ENCODE results near the gene INPP5E.

Gene INPP5E

GRCh38 chr9:136424750-136425362 is 14.8 kb downstream of the INPP5E start:
- Histone ChIP-seq H3K4me1 (ENCODE audit: control insufficient read depth, insufficient read depth, low read length, poor library complexity, severe bottlenecking) (peaks cover 7% of the 10 kb centered on the region), H3K27ac (ENCODE audit: low read depth, low read length, severe bottlenecking) (no peak overlapping the region), H3K4me3 (ENCODE audit: extremely low read depth, insufficient read depth, low read length, poor library complexity, severe bottlenecking) (no peak overlapping the region), H3K9me3 (ENCODE audit: control insufficient read depth, low read length) (no peaks in the 10 kb centered on the region), H3K36me3 (ENCODE audit: control insufficient read depth, insufficient read depth, low read length) (peaks cover 86% of the 10 kb centered on the region)
- 88 to 92% methylated on average over 23 to 27 of the region's 27 CpGs for WGBS, 2 experiments (ENCODE audit: insufficient coverage in 2 of 2)

- Histone ChIP-seq H3K9me3 (ENCODE audit: control insufficient read depth, low read length) (no peaks in the 10 kb centered on the region), H3K4me1 (ENCODE audit: control insufficient read depth, insufficient read depth, low read length, poor library complexity, severe bottlenecking) (peaks cover 7% of the 10 kb centered on the region), H3K36me3 (ENCODE audit: control insufficient read depth, insufficient read depth, low read length) (peaks cover 86% of the 10 kb centered on the region), H3K27ac (ENCODE audit: low read depth, low read length, severe bottlenecking) (no peak overlapping the region), H3K4me3 (ENCODE audit: extremely low read depth, insufficient read depth, low read length, poor library complexity, severe bottlenecking) (no peak overlapping the region)
- 89 to 92% methylated on average over 40 to 43 of the region's 43 CpGs for WGBS, 2 experiments (ENCODE audit: insufficient coverage in 2 of 2)
These were observed 16.1 kb downstream of the INPP5E start for GRCh38 chr9:136423432-136424146.

- H3K36me3 ChIP-seq (ENCODE audit: control insufficient read depth, insufficient read depth, low read length) = peaks cover 86% of the 10 kb centered on the region
- no peak overlapping the region for H3K27ac ChIP-seq (ENCODE audit: low read depth, low read length, severe bottlenecking)
- no peak overlapping the region for H3K4me3 ChIP-seq (ENCODE audit: extremely low read depth, insufficient read depth, low read length, poor library complexity, severe bottlenecking)
- peaks cover 7% of the 10 kb centered on the region for H3K4me1 ChIP-seq (ENCODE audit: control insufficient read depth, insufficient read depth, low read length, poor library complexity, severe bottlenecking)
- no peaks in the 10 kb centered on the region for H3K9me3 ChIP-seq (ENCODE audit: control insufficient read depth, low read length)
- WGBS, 2 experiments (ENCODE audit: insufficient coverage in 2 of 2) = 96 to 98% methylated on average over 17 to 26 of the region's 26 CpGs
These were observed 16.8 kb downstream of the INPP5E start for GRCh38 chr9:136422876-136423275.

- peaks cover 90% of the 10 kb centered on the region for H3K36me3 ChIP-seq (ENCODE audit: control insufficient read depth, insufficient read depth, low read length)
These were observed 17.9 kb downstream of the INPP5E start for GRCh38 chr9:136421791-136422190.

GRCh38 chr9:136419092-136419420 is 20.6 kb downstream of the INPP5E start:
- no peak overlapping the region for H3K27ac ChIP-seq (ENCODE audit: low read depth, low read length, severe bottlenecking)
- 96 to 97% methylated on average over 10 to 11 of the region's 12 CpGs for WGBS, 2 experiments (ENCODE audit: insufficient coverage in 2 of 2)
- no peak overlapping the region for H3K4me3 ChIP-seq (ENCODE audit: extremely low read depth, insufficient read depth, low read length, poor library complexity, severe bottlenecking)
- peaks cover 96% of the 10 kb centered on the region for H3K36me3 ChIP-seq (ENCODE audit: control insufficient read depth, insufficient read depth, low read length)
- no peaks in the 10 kb centered on the region for H3K9me3 ChIP-seq (ENCODE audit: control insufficient read depth, low read length)
- H3K4me1 ChIP-seq (ENCODE audit: control insufficient read depth, insufficient read depth, low read length, poor library complexity, severe bottlenecking) = peaks cover 7% of the 10 kb centered on the region

More at GRCh38 chr9:136421791-136422190, 17.9 kb downstream of the INPP5E start:
- 90 to 94% methylated on average over 21 of the region's 21 CpGs for WGBS, 2 experiments (ENCODE audit: insufficient coverage in 2 of 2)
- Histone ChIP-seq H3K9me3 (ENCODE audit: control insufficient read depth, low read length) (no peaks in the 10 kb centered on the region), H3K4me1 (ENCODE audit: control insufficient read depth, insufficient read depth, low read length, poor library complexity, severe bottlenecking) (peaks cover 7% of the 10 kb centered on the region), H3K4me3 (ENCODE audit: extremely low read depth, insufficient read depth, low read length, poor library complexity, severe bottlenecking) (no peak overlapping the region), H3K27ac (ENCODE audit: low read depth, low read length, severe bottlenecking) (no peak overlapping the region)

GRCh38 chr9:136418182-136419091 is 21.2 kb downstream of the INPP5E start:
- Histone ChIP-seq H3K4me1 (ENCODE audit: control insufficient read depth, insufficient read depth, low read length, poor library complexity, severe bottlenecking) (peaks cover 7% of the 10 kb centered on the region), H3K27ac (ENCODE audit: low read depth, low read length, severe bottlenecking) (no peak overlapping the region)

GRCh38 chr9:136416914-136417313 is 22.7 kb downstream of the INPP5E start:
- peaks cover 95% of the 10 kb centered on the region for H3K36me3 ChIP-seq (ENCODE audit: control insufficient read depth, insufficient read depth, low read length)

More at GRCh38 chr9:136418182-136419091, 21.2 kb downstream of the INPP5E start:
- 95 to 96% methylated on average over 47 to 48 of the region's 48 CpGs for WGBS, 2 experiments (ENCODE audit: insufficient coverage in 2 of 2)
- H3K36me3 ChIP-seq (ENCODE audit: control insufficient read depth, insufficient read depth, low read length) = peaks cover 96% of the 10 kb centered on the region
- H3K9me3 ChIP-seq (ENCODE audit: control insufficient read depth, low read length) = no peaks in the 10 kb centered on the region
- H3K4me3 ChIP-seq (ENCODE audit: extremely low read depth, insufficient read depth, low read length, poor library complexity, severe bottlenecking) = no peak overlapping the region

GRCh38 chr9:136416427-136416826 is 23.2 kb downstream of the INPP5E start:
- peaks cover 94% of the 10 kb centered on the region for H3K36me3 ChIP-seq (ENCODE audit: control insufficient read depth, insufficient read depth, low read length)

More at GRCh38 chr9:136416914-136417313, 22.7 kb downstream of the INPP5E start:
- H3K27ac ChIP-seq (ENCODE audit: low read depth, low read length, severe bottlenecking) = no peak overlapping the region
- WGBS, 2 experiments (ENCODE audit: insufficient coverage in 2 of 2) = 95 to 96% methylated on average over 15 to 19 of the region's 19 CpGs
- H3K9me3 ChIP-seq (ENCODE audit: control insufficient read depth, low read length) = no peaks in the 10 kb centered on the region
- H3K4me3 ChIP-seq (ENCODE audit: extremely low read depth, insufficient read depth, low read length, poor library complexity, severe bottlenecking) = no peak overlapping the region
- peaks cover 10% of the 10 kb centered on the region for H3K4me1 ChIP-seq (ENCODE audit: control insufficient read depth, insufficient read depth, low read length, poor library complexity, severe bottlenecking)

GRCh38 chr9:136412962-136413361 is 26.7 kb downstream of the INPP5E start:
- WGBS, 2 experiments (ENCODE audit: insufficient coverage in 2 of 2) = 95 to 96% methylated on average over 8 to 9 of the region's 9 CpGs
- peaks cover 13% of the 10 kb centered on the region for H3K4me1 ChIP-seq (ENCODE audit: control insufficient read depth, insufficient read depth, low read length, poor library complexity, severe bottlenecking)
- H3K36me3 ChIP-seq (ENCODE audit: control insufficient read depth, insufficient read depth, low read length) = peaks cover 68% of the 10 kb centered on the region
- H3K4me3 ChIP-seq (ENCODE audit: extremely low read depth, insufficient read depth, low read length, poor library complexity, severe bottlenecking) = no peak overlapping the region
- H3K27ac ChIP-seq (ENCODE audit: low read depth, low read length, severe bottlenecking) = no peak overlapping the region
- H3K9me3 ChIP-seq (ENCODE audit: control insufficient read depth, low read length) = no peaks in the 10 kb centered on the region

More at GRCh38 chr9:136416427-136416826, 23.2 kb downstream of the INPP5E start:
- Histone ChIP-seq H3K4me1 (ENCODE audit: control insufficient read depth, insufficient read depth, low read length, poor library complexity, severe bottlenecking) (peaks cover 14% of the 10 kb centered on the region), H3K9me3 (ENCODE audit: control insufficient read depth, low read length) (no peaks in the 10 kb centered on the region), H3K4me3 (ENCODE audit: extremely low read depth, insufficient read depth, low read length, poor library complexity, severe bottlenecking) (no peak overlapping the region), H3K27ac (ENCODE audit: low read depth, low read length, severe bottlenecking) (no peak overlapping the region)
- 93 to 98% methylated on average over 7 of the region's 8 CpGs for WGBS, 2 experiments (ENCODE audit: insufficient coverage in 2 of 2)

- H3K4me3 ChIP-seq (ENCODE audit: extremely low read depth, insufficient read depth, low read length, poor library complexity, severe bottlenecking) = peak overlapping the region; percentile 94
- H3K27ac ChIP-seq (ENCODE audit: low read depth, low read length, severe bottlenecking) = peak overlapping the region; percentile 89
- H3K9me3 ChIP-seq (ENCODE audit: control insufficient read depth, low read length) = no peaks in the 10 kb centered on the region
- peaks cover 13% of the 10 kb centered on the region for H3K4me1 ChIP-seq (ENCODE audit: control insufficient read depth, insufficient read depth, low read length, poor library complexity, severe bottlenecking)
- H3K36me3 ChIP-seq (ENCODE audit: control insufficient read depth, insufficient read depth, low read length) = peaks cover 64% of the 10 kb centered on the region
- 76 to 88% methylated on average over 4 of the region's 4 CpGs for WGBS, 2 experiments (ENCODE audit: insufficient coverage in 2 of 2)
These were observed 28.3 kb downstream of the INPP5E start for GRCh38 chr9:136411378-136411777.

Data from mesodermal cell (in vitro differentiated cells).